HFF-Myc (cell line): ENCODE results near the gene BIRC3.
"Not testable (repeated sequence)": the region's sequence is repeated elsewhere in the genome, so short reads cannot be mapped to it uniquely, and the experiment has no call there.

Source experiments
- DNase-seq: peaks from one replicate; pipeline ENCODE4 v3.0.0-alpha.2; 2011; ENCODE audit warnings: low read depth; ENCODE audit errors: extremely low read depth
- H3K4me3 ChIP-seq: replicated peaks from 2 replicates; pipeline ENCODE4 v1.5.1; 2011; ENCODE audit warnings: low read depth, mild to moderate bottlenecking, control low read depth, low read length
- CTCF ChIP-seq: IDR thresholded peaks from 2 replicates; pipeline ENCODE4 v1.5.1; 2012; ENCODE audit warnings: mild to moderate bottlenecking, low read depth, low read length, control low read depth; ENCODE audit errors: missing control alignments

Gene BIRC3

GRCh38 chr11:102368472-102368871 lies 51.2 kb downstream of the BIRC3 start:
- TF ChIP-seq CTCF, result no peak
- no peak overlapping the region for H3K4me3 ChIP-seq
- no peak for DNase-seq

GRCh38 chr11:102374633-102375424 lies 57.5 kb downstream of the BIRC3 start:
- H3K4me3 ChIP-seq, DNase-seq: not testable (repeated sequence)

- H3K4me3 ChIP-seq, result no peak overlapping the region
- DNase-seq, result no peak
- TF ChIP-seq CTCF, result no peak
Observed at GRCh38 chr11:102375720-102376399, 58.6 kb downstream of the BIRC3 start.

- no peak for TF ChIP-seq CTCF
- H3K4me3 ChIP-seq, result no peak overlapping the region
- DNase-seq, result no peak
Observed at GRCh38 chr11:102377891-102378290, 60.6 kb downstream of the BIRC3 start.

- DNase-seq, result no peak
- H3K4me3 ChIP-seq, result no peak overlapping the region
- no peak for TF ChIP-seq CTCF
Observed at GRCh38 chr11:102378818-102379217, 61.5 kb downstream of the BIRC3 start.

- TF ChIP-seq CTCF, result no peak
- no peak for DNase-seq
- no peak overlapping the region for H3K4me3 ChIP-seq
Observed at GRCh38 chr11:102382384-102382783, 65.1 kb downstream of the BIRC3 start.

- no peak overlapping the region for H3K4me3 ChIP-seq
- no peak for DNase-seq
- TF ChIP-seq CTCF, result no peak
Observed at GRCh38 chr11:102383839-102384238, 66.6 kb downstream of the BIRC3 start.
